GM18498 (cell line): ENCODE data around the gene LGALS3BP.

Experiments used
- ATAC-seq: cut with Tn5 transposase; IDR thresholded peaks from one replicate; pipeline ENCODE4 v1.9.1; 2021; ENCODE audit warnings: mild to moderate bottlenecking, moderate library complexity; ENCODE audit not compliant: unreplicated experiment

The LGALS3BP gene

DNA sequence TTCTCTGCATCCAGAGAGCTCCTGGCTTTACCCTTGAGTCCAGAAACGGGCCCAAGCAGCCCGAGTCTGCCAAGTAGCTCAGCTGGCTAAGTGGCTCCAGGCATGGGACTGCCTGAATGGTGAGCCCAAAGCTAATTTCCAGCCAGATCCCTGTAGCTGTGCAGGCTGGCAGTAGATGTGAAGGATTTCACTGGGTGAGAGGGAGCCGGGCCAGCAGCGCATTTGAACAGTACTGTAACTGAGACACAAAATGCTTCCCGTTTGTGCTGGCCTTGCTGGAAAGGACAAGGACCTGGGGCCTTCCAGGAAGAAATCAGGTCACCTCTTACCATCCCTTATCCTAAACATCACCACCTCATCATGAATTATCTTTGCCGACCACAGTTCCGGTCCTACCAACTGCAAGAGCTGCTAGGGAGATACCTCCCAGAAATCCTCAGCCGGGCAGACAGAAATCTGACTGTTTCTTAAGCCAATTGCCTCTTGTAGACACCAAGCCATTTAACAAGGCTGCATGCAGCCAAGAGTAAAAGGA lies 58.2 kb downstream of the LGALS3BP start:
- ATAC-seq: no peak
